Retinal pigment epithelial cell (primary cell): ENCODE results near the gene BCLAF1.

Experiments used
- DNase-seq: peaks from one replicate; pipeline ENCODE4 v3.0.0-alpha.2; 2010; ENCODE audit warnings: low read depth
- H3K4me3 ChIP-seq: 2 replicates; pipeline ENCODE4 v1.5.1; 2011; ENCODE audit warnings: mild to moderate bottlenecking, low read length, control low read depth, moderate library complexity
- CTCF ChIP-seq: conservative IDR thresholded peaks from 2 replicates; pipeline ENCODE4 v1.5.1; 2011; ENCODE audit warnings: low read depth, low read length, control low read depth, inconsistent platforms

Gene BCLAF1

GRCh38 chr6:136288566-136289326 lies 900 bp downstream of the BCLAF1 start:
- DNase-seq = peak; percentile 75
- H3K4me3 ChIP-seq = peak overlapping the region; percentile 100
- TF ChIP-seq CTCF = no peak

GRCh38 chr6:136284909-136285308 lies 4.7 kb downstream of the BCLAF1 start:
- H3K4me3 ChIP-seq = no peak overlapping the region
- no peak for TF ChIP-seq CTCF
- peak; percentile 14 for DNase-seq

- no peak overlapping the region for H3K4me3 ChIP-seq
- DNase-seq = no peak
- no peak for TF ChIP-seq CTCF
Observed at GRCh38 chr6:136282906-136283305, 6.7 kb downstream of the BCLAF1 start.

- H3K4me3 ChIP-seq = no peak overlapping the region
- TF ChIP-seq CTCF = no peak
- DNase-seq = no peak
Observed at GRCh38 chr6:136280032-136280609, 9.5 kb downstream of the BCLAF1 start.

- H3K4me3 ChIP-seq = no peak overlapping the region
- TF ChIP-seq CTCF = no peak
- DNase-seq = no peak
Observed at GRCh38 chr6:136274062-136274461, 15.6 kb downstream of the BCLAF1 start.

- no peak for TF ChIP-seq CTCF
- H3K4me3 ChIP-seq = no peak overlapping the region
- no peak for DNase-seq
Observed at GRCh38 chr6:136265101-136265500, 24.5 kb downstream of the BCLAF1 start.

GRCh38 chr6:136262940-136263339 lies 26.7 kb downstream of the BCLAF1 start:
- H3K4me3 ChIP-seq = no peak overlapping the region
- no peak for TF ChIP-seq CTCF
- no peak for DNase-seq
